Right forelimb (tissue), 1 donor: Measurements from ENCODE around the gene PSENEN.
"Not testable (repeated sequence)": the region's sequence is repeated elsewhere in the genome, so short reads cannot be mapped to it uniquely, and the experiment has no call there.

ENCODE experiments used
- DNase-seq: peaks from one replicate; pipeline ENCODE4 v3.0.0-alpha.2; 2018

PSENEN gene

GRCh38 chr19:35789978-35790944 is 44.8 kb downstream of the PSENEN start:
- no peak for DNase-seq

GRCh38 chr19:35790981-35791813 is 45.7 kb downstream of the PSENEN start:
- DNase-seq, result no peak

- no peak for DNase-seq
Measured at GRCh38 chr19:35791814-35792279, 46.4 kb downstream of the PSENEN start.

- no peak for DNase-seq
Measured at GRCh38 chr19:35792312-35792711, 46.9 kb downstream of the PSENEN start.

- DNase-seq, result no peak
Measured at GRCh38 chr19:35792888-35793287, 47.4 kb downstream of the PSENEN start.

- DNase-seq, result no peak
Measured at GRCh38 chr19:35793381-35794165, 48.1 kb downstream of the PSENEN start.

- DNase-seq, result not testable (repeated sequence)
Measured at GRCh38 chr19:35795564-35795963, 50.1 kb downstream of the PSENEN start.
